MM.1S (cell line): ENCODE measurements around the gene ZNF444.

ENCODE experiments used
- DNase-seq: peaks from one replicate; pipeline ENCODE4 v3.0.0-alpha.2; 2015
- H2AFZ ChIP-seq: fragments of 300-600 bp; sonication (generic); 2 replicates; pipeline ENCODE4 v1.6.0; 2016; ENCODE audit warnings: antibody characterized with exemption, low read length
- H3F3A ChIP-seq: fragments of 300-600 bp; sonication (generic); 2 replicates; pipeline ENCODE4 v1.6.1; 2016; ENCODE audit warnings: mild to moderate bottlenecking, antibody characterized with exemption, low read length, moderate library complexity, mixed read lengths; ENCODE audit not compliant: insufficient read depth
- H3K27ac ChIP-seq: fragments of 300-600 bp; sonication (generic); 2 replicates; pipeline ENCODE4 v1.5.1; 2016; ENCODE audit warnings: mild to moderate bottlenecking, low read length
- H3K27me3 ChIP-seq: fragments of 300-600 bp; sonication (generic); replicated peaks from 2 replicates; pipeline ENCODE4 v1.6.0; 2016; ENCODE audit warnings: low read length; ENCODE audit not compliant: insufficient read depth
- H3K36me3 ChIP-seq: fragments of 300-600 bp; sonication (generic); replicated peaks from 2 replicates; pipeline ENCODE4 v1.6.1; 2016; ENCODE audit warnings: mild to moderate bottlenecking, low read length, mixed read lengths; ENCODE audit not compliant: insufficient read depth
- H3K4me1 ChIP-seq: fragments of 300-600 bp; sonication (generic); 2 replicates; pipeline ENCODE4 v1.6.1; 2016; ENCODE audit warnings: low read length, mixed read lengths
- H3K4me2 ChIP-seq: fragments of 300-600 bp; sonication (generic); 2 replicates; pipeline ENCODE4 v1.6.0; 2016; ENCODE audit warnings: low read depth, low read length
- H3K4me3 ChIP-seq: fragments of 300-600 bp; sonication (generic); 2 replicates; pipeline ENCODE4 v1.5.1; 2016; ENCODE audit warnings: low read length, mixed read lengths
- H3K79me2 ChIP-seq: fragments of 300-600 bp; sonication (generic); 2 replicates; pipeline ENCODE4 v1.6.1; 2016; ENCODE audit warnings: mixed run types, low read length, mixed read lengths
- H3K9ac ChIP-seq: fragments of 300-600 bp; sonication (generic); 2 replicates; pipeline ENCODE4 v1.6.1; 2016; ENCODE audit warnings: low read length, mixed read lengths
- H3K9me2 ChIP-seq: fragments of 300-600 bp; sonication (generic); replicated peaks from 2 replicates; pipeline ENCODE4 v1.6.1; 2016; ENCODE audit warnings: mild to moderate bottlenecking, low read length, mixed read lengths; ENCODE audit not compliant: insufficient read depth
- H3K9me3 ChIP-seq: fragments of 300-600 bp; sonication (generic); replicated peaks from 2 replicates; pipeline ENCODE4 v1.6.1; 2016; ENCODE audit warnings: mild to moderate bottlenecking, low read length, mixed read lengths; ENCODE audit not compliant: insufficient read depth
- H4K20me1 ChIP-seq: fragments of 300-600 bp; sonication (generic); 2 replicates; pipeline ENCODE4 v1.6.1; 2016; ENCODE audit warnings: mild to moderate bottlenecking, low read length, moderate library complexity, mixed read lengths; ENCODE audit not compliant: insufficient read depth
- EZH2 ChIP-seq: fragments of 300-600 bp; sonication (generic); optimal IDR thresholded peaks from 2 replicates; pipeline ENCODE3; 2017; ENCODE audit warnings: low read depth, mild to moderate bottlenecking, antibody characterized with exemption, low read length, mixed read lengths
- EZH2phosphoT487 ChIP-seq: fragments of 300-600 bp; sonication (generic); IDR thresholded peaks from 2 replicates; pipeline ENCODE4 v1.6.1; 2018; ENCODE audit warnings: antibody characterized with exemption, low read length
- TF ChIP-seq, protein P1 (sequence below): fragments of 300-600 bp; sonication (generic); IDR thresholded peaks from 2 replicates; pipeline ENCODE4 v1.5.1; 2016; ENCODE audit warnings: antibody characterized with exemption, low read length, mixed read lengths

Gene ZNF444

GRCh38 chr19:56163097-56163496 lies 22.0 kb downstream of the ZNF444 start:
- Histone ChIP-seq H3K4me1 (no peaks in the 10 kb centered on the region), H3K4me2 (no peak overlapping the region), H3K4me3 (no peak overlapping the region), H3K27ac (no peak overlapping the region), H2AFZ (no peak overlapping the region), H3K9ac (no peak overlapping the region), H3K36me3 (no peaks in the 10 kb centered on the region), H3K9me3 (no peaks in the 10 kb centered on the region), H3K27me3 (peaks cover 11% of the 10 kb centered on the region; the same call in 1 of the 2 replicates), H3K9me2 (no peaks in the 10 kb centered on the region), H3K79me2 (no peaks in the 10 kb centered on the region), H4K20me1 (no peaks in the 10 kb centered on the region), H3F3A (no peaks in the 10 kb centered on the region)
- no peak for TF ChIP-seq EZH2phosphoT487
- TF ChIP-seq, protein P1, sequence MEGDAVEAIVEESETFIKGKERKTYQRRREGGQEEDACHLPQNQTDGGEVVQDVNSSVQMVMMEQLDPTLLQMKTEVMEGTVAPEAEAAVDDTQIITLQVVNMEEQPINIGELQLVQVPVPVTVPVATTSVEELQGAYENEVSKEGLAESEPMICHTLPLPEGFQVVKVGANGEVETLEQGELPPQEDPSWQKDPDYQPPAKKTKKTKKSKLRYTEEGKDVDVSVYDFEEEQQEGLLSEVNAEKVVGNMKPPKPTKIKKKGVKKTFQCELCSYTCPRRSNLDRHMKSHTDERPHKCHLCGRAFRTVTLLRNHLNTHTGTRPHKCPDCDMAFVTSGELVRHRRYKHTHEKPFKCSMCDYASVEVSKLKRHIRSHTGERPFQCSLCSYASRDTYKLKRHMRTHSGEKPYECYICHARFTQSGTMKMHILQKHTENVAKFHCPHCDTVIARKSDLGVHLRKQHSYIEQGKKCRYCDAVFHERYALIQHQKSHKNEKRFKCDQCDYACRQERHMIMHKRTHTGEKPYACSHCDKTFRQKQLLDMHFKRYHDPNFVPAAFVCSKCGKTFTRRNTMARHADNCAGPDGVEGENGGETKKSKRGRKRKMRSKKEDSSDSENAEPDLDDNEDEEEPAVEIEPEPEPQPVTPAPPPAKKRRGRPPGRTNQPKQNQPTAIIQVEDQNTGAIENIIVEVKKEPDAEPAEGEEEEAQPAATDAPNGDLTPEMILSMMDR = no peak
- TF ChIP-seq EZH2 = no peak
- no peak for DNase-seq

DNA sequence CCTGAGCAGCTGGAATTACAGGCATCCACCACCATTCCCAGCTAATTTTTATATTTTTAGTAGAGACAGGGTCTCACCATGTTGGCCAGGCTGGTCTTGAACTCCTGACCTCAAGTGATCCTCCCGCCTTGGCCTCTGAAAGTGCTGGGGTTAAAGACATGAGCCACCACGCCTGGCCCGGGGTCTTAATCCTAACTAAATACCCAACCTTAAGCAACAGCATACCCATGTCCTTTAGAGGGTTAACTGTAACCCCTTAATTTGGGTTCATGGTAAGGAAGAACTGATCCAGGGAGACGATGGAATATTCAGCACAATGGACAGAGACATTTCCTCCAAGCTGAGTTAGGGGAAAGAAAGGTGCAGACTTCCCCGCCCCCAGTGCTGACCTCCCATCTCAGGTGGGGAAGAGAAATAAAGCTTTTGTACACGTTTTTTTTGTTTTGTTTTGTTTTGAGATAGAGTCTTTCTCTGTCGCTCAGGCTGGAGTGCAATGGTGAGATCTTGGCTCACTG lies 26.0 kb downstream of the ZNF444 start:
- DNase-seq = no peak
- Histone ChIP-seq H3K27me3 (peaks cover 18% of the 10 kb centered on the region; the same call in 1 of the 2 replicates), H3K9me2 (no peaks in the 10 kb centered on the region), H3K4me1 (no peaks in the 10 kb centered on the region), H3K4me3 (no peak overlapping the region), H3K27ac (no peak overlapping the region), H3K9me3 (no peaks in the 10 kb centered on the region), H2AFZ (no peak overlapping the region), H3K4me2 (no peak overlapping the region), H3K36me3 (no peaks in the 10 kb centered on the region), H3K9ac (no peak overlapping the region), H4K20me1 (no peaks in the 10 kb centered on the region), H3K79me2 (no peaks in the 10 kb centered on the region), H3F3A (no peaks in the 10 kb centered on the region)
- no peak for TF ChIP-seq EZH2phosphoT487
- no peak for TF ChIP-seq EZH2
- TF ChIP-seq, protein P1 = no peak

- H3K9me2 ChIP-seq = no peaks in the 10 kb centered on the region
- DNase-seq = no peak
- H4K20me1 ChIP-seq = no peaks in the 10 kb centered on the region
- no peaks in the 10 kb centered on the region for H3K4me1 ChIP-seq
- peaks cover 35% of the 10 kb centered on the region for H3K27me3 ChIP-seq
- H3K79me2 ChIP-seq = no peaks in the 10 kb centered on the region
- no peak overlapping the region for H3K4me3 ChIP-seq
- no peak overlapping the region for H3K27ac ChIP-seq
- no peak overlapping the region for H3K9ac ChIP-seq
- TF ChIP-seq, protein P1 = no peak
- TF ChIP-seq EZH2 = no peak
- no peak for TF ChIP-seq EZH2phosphoT487
- no peaks in the 10 kb centered on the region for H3F3A ChIP-seq
- H3K36me3 ChIP-seq = no peaks in the 10 kb centered on the region
- H3K4me2 ChIP-seq = no peak overlapping the region
- H3K9me3 ChIP-seq = no peaks in the 10 kb centered on the region
- H2AFZ ChIP-seq = no peak overlapping the region
These were observed 29.2 kb downstream of the ZNF444 start for GRCh38 chr19:56170261-56170660.
